HEK293 (cell line): Measurements from ENCODE around the gene GATC.

Experiments
- CTCF ChIA-PET: fragments of 350-600 bp; formaldehyde crosslinking; extraction: SDS; loops from one replicate; lab custom pipeline; 2021; ENCODE audit warnings: antibody characterized with exemption; lab: Yijun Ruan, JAX
- POLR2A ChIA-PET: fragments of 300-600 bp; formaldehyde crosslinking; extraction: SDS; loops from one replicate; lab custom pipeline; 2020; ENCODE audit warnings: antibody characterized with exemption, inconsistent platforms; lab: Yijun Ruan, JAX
- H3K27ac ChIP-seq: fragments of 200-500 bp; sonication (Bioruptor generic); 2 replicates; pipeline ENCODE4 v1.5.1; 2014; ENCODE audit warnings: low read depth, low read length, control low read depth, inconsistent platforms; ENCODE audit errors: extremely low read depth
- H3K36me3 ChIP-seq, 2 experiments: fragments of 200-500 bp in 1 of 2; sonication (Bioruptor generic) in 1 of 2; 1 replicate in 1 of 2; 2 replicates in 1 of 2; pipeline ENCODE4 v1.5.1; 2014 to 2017; ENCODE audit warnings: inconsistent platforms in 2 of 2, low read length in 2 of 2; ENCODE audit not compliant: control insufficient read depth in 2 of 2, insufficient read depth in 1 of 2
- H3K4me1 ChIP-seq: fragments of 200-500 bp; sonication (Bioruptor generic); 2 replicates; pipeline ENCODE4 v1.5.1; 2014; ENCODE audit warnings: mild to moderate bottlenecking, low read length, inconsistent platforms; ENCODE audit not compliant: control insufficient read depth, insufficient read depth
- H3K4me3 ChIP-seq: 2 replicates; pipeline ENCODE4 v1.5.1; 2011; ENCODE audit warnings: low read depth, mild to moderate bottlenecking, control low read depth, low read length, moderate library complexity
- H3K9me3 ChIP-seq: fragments of 200-500 bp; sonication (Bioruptor generic); 2 replicates; pipeline ENCODE4 v1.5.1; 2014; ENCODE audit warnings: low read depth, low read length, inconsistent platforms; ENCODE audit not compliant: control insufficient read depth, insufficient read depth
- BCL11A ChIP-seq: fragments of 450-650 bp; formaldehyde crosslinking; IDR thresholded peaks from 2 replicates; pipeline ENCODE4 v1.5.1; 2016; ENCODE audit warnings: low read depth, missing biosample characterization, missing genetic modification characterization
- EGR2 ChIP-seq: fragments of 450-650 bp; formaldehyde crosslinking; IDR thresholded peaks from 2 replicates; pipeline ENCODE4 v1.5.1; 2016; ENCODE audit warnings: low read depth, missing biosample characterization, missing genetic modification characterization
- PRDM10 ChIP-seq: fragments of 450-650 bp; formaldehyde crosslinking; IDR thresholded peaks from 2 replicates; pipeline ENCODE4 v1.5.1; 2016; ENCODE audit warnings: missing biosample characterization, missing genetic modification characterization
- SCRT2 ChIP-seq: fragments of 450-650 bp; formaldehyde crosslinking; IDR thresholded peaks from 2 replicates; pipeline ENCODE4 v1.5.1; 2016; ENCODE audit warnings: missing biosample characterization, missing genetic modification characterization
- ZBTB17 ChIP-seq: fragments of 450-650 bp; formaldehyde crosslinking; IDR thresholded peaks from 2 replicates; pipeline ENCODE4 v1.5.1; 2016; ENCODE audit warnings: missing biosample characterization, missing genetic modification characterization
- ZBTB20 ChIP-seq: fragments of 450-650 bp; formaldehyde crosslinking; IDR thresholded peaks from 2 replicates; pipeline ENCODE4 v1.5.1; 2016; ENCODE audit warnings: missing biosample characterization, missing genetic modification characterization
- ZBTB49 ChIP-seq: fragments of 450-650 bp; formaldehyde crosslinking; IDR thresholded peaks from 2 replicates; pipeline ENCODE4 v1.5.1; 2016; ENCODE audit warnings: missing biosample characterization, missing genetic modification characterization, low read depth
- ZIC2 ChIP-seq: fragments of 450-650 bp; formaldehyde crosslinking; IDR thresholded peaks from 2 replicates; pipeline ENCODE4 v1.5.1; 2016; ENCODE audit warnings: missing biosample characterization, missing genetic modification characterization
- ZNF146 ChIP-seq: fragments of 450-650 bp; formaldehyde crosslinking; IDR thresholded peaks from 2 replicates; pipeline ENCODE4 v1.5.1; 2016; ENCODE audit warnings: missing biosample characterization, missing genetic modification characterization
- ZNF248 ChIP-seq: fragments of 450-650 bp; formaldehyde crosslinking; IDR thresholded peaks from 2 replicates; pipeline ENCODE4 v1.5.1; 2017; ENCODE audit warnings: missing biosample characterization, missing genetic modification characterization
- ZNF362 ChIP-seq: fragments of 450-650 bp; formaldehyde crosslinking; IDR thresholded peaks from 2 replicates; pipeline ENCODE4 v1.5.1; 2016; ENCODE audit warnings: missing biosample characterization, missing genetic modification characterization
- ZNF366 ChIP-seq: fragments of 450-650 bp; formaldehyde crosslinking; conservative IDR thresholded peaks from 2 replicates; pipeline ENCODE4 v1.5.1; 2016; ENCODE audit warnings: missing biosample characterization, missing genetic modification characterization
- ZNF391 ChIP-seq: fragments of 450-650 bp; formaldehyde crosslinking; IDR thresholded peaks from 2 replicates; pipeline ENCODE4 v1.5.1; 2016; ENCODE audit warnings: low read depth, missing biosample characterization, missing genetic modification characterization, borderline replicate concordance
- ZNF394 ChIP-seq: fragments of 450-650 bp; formaldehyde crosslinking; IDR thresholded peaks from 2 replicates; pipeline ENCODE4 v1.5.1; 2016; ENCODE audit warnings: missing biosample characterization, missing genetic modification characterization, mild to moderate bottlenecking, moderate library complexity, borderline replicate concordance
- ZNF513 ChIP-seq: fragments of 450-650 bp; IDR thresholded peaks from 2 replicates; pipeline ENCODE4 v1.5.1; 2018; ENCODE audit warnings: missing biosample characterization, missing genetic modification characterization
- ZNF521 ChIP-seq: fragments of 450-650 bp; formaldehyde crosslinking; IDR thresholded peaks from 2 replicates; pipeline ENCODE4 v1.5.1; 2017; ENCODE audit warnings: missing biosample characterization, mild to moderate bottlenecking, missing genetic modification characterization
- ZNF530 ChIP-seq: fragments of 450-650 bp; formaldehyde crosslinking; IDR thresholded peaks from 2 replicates; pipeline ENCODE4 v1.5.1; 2016; ENCODE audit warnings: low read depth, missing biosample characterization, missing genetic modification characterization
- ZNF580 ChIP-seq: fragments of 450-650 bp; formaldehyde crosslinking; IDR thresholded peaks from 2 replicates; pipeline ENCODE4 v1.5.1; 2016; ENCODE audit warnings: missing biosample characterization, missing genetic modification characterization
- ZNF596 ChIP-seq: fragments of 450-650 bp; IDR thresholded peaks from 2 replicates; pipeline ENCODE4 v1.5.0; 2018; ENCODE audit warnings: missing biosample characterization, mild to moderate bottlenecking, missing genetic modification characterization, moderate library complexity
- ZNF600 ChIP-seq: fragments of 450-650 bp; formaldehyde crosslinking; IDR thresholded peaks from 2 replicates; pipeline ENCODE4 v1.5.1; 2016; ENCODE audit warnings: missing biosample characterization, missing genetic modification characterization
- ZNF664 ChIP-seq: fragments of 450-650 bp; formaldehyde crosslinking; IDR thresholded peaks from 2 replicates; pipeline ENCODE4 v1.5.1; 2016; ENCODE audit warnings: missing biosample characterization, missing genetic modification characterization
- ZNF707 ChIP-seq: fragments of 450-650 bp; formaldehyde crosslinking; IDR thresholded peaks from 2 replicates; pipeline ENCODE4 v1.5.1; 2016; ENCODE audit warnings: missing biosample characterization, missing genetic modification characterization
- ZSCAN4 ChIP-seq: fragments of 450-650 bp; formaldehyde crosslinking; IDR thresholded peaks from 2 replicates; pipeline ENCODE4 v1.5.1; 2017; ENCODE audit warnings: missing biosample characterization, missing genetic modification characterization

The GATC gene

GRCh38 chr12:120467439-120467838 is 21.2 kb downstream of the GATC start:
- POLR2A ChIA-PET: interaction anchor here (1.3 to 4.7 kb wide), 3 partner anchors 15 to 114 kb away, joined by 3 to 38 read pairs (median 7); partner anchors contain the start of genes DYNLL1 and POP5

GRCh38 chr12:120468325-120468820 is 22.1 kb downstream of the GATC start:
- POLR2A ChIA-PET: interaction anchor here (0.6 to 4.7 kb wide), 9 partner anchors 15 to 266 kb away, joined by 3 to 38 read pairs (median 5); partner anchors contain the start of genes COQ5, DYNLL1, POP5 and RNU4-2
- H3K4me1 ChIP-seq: peaks cover 10% of the 10 kb centered on the region; the same call in 1 of the 2 replicates
- CTCF ChIA-PET: interaction anchor here (0.6 to 1.6 kb wide), 14 partner anchors 10 to 517 kb away, joined by 3 to 12 read pairs (median 4); partner anchors contain the start of genes COX6A1 and SIRT4

More at GRCh38 chr12:120467439-120467838, 21.2 kb downstream of the GATC start:
- Histone ChIP-seq H3K9me3 (no peaks in the 10 kb centered on the region), H3K27ac (no peak overlapping the region), H3K36me3 (peaks cover 48 to 53% of the 10 kb centered on the region in 2 experiments), H3K4me3 (no peak overlapping the region), H3K4me1 (peaks cover 10% of the 10 kb centered on the region; the same call in 1 of the 2 replicates)
- CTCF ChIA-PET: interaction anchor here (0.6 to 3.1 kb wide), 19 partner anchors 11 to 505 kb away, joined by 3 to 30 read pairs (median 4); no protein-coding TSS in a partner anchor
- TF ChIP-seq ZIC2 (tag by site-specific recombination) (no peak), ZNF248 (no peak), ZNF664 (tag by site-specific recombination) (peak; percentile 98)

More at GRCh38 chr12:120468325-120468820, 22.1 kb downstream of the GATC start:
- H3K4me3 ChIP-seq: peak overlapping the region; percentile 96
- peak overlapping the region; percentile 99 for H3K27ac ChIP-seq
- no peaks in the 10 kb centered on the region for H3K9me3 ChIP-seq
- H3K36me3 ChIP-seq: peaks cover 39 to 44% of the 10 kb centered on the region in 2 experiments
- TF ChIP-seq EGR2: no peak
- TF ChIP-seq ZNF600 (tag by site-specific recombination): peak; percentile 10; the same call in 1 of the 2 replicates
- peak; percentile 37; the same call in 1 of the 2 replicates for TF ChIP-seq ZNF394 (tag by site-specific recombination)
- peak; percentile 56; the same call in 1 of the 2 replicates for TF ChIP-seq ZBTB17
- TF ChIP-seq ZBTB20 (tag by site-specific recombination): 0 out of 2 replicates have a peak, but pooled peaks have one; percentile 41
- 0 out of 2 replicates have a peak, but pooled peaks have one; percentile 5 for TF ChIP-seq ZNF362 (tag by site-specific recombination)
- TF ChIP-seq ZNF146 (tag by site-specific recombination): no peak
- TF ChIP-seq ZNF391 (tag by site-specific recombination): no peak
- TF ChIP-seq ZNF521 (tag by site-specific recombination): no peak
- TF ChIP-seq ZSCAN4 (tag by site-specific recombination): no peak
- TF ChIP-seq ZBTB49 (tag by site-specific recombination): no peak
- 0 out of 2 replicates have a peak, but pooled peaks have one; percentile 27 for TF ChIP-seq BCL11A (tag by site-specific recombination)
- TF ChIP-seq ZNF366: 0 out of 2 replicates have a peak, but pooled peaks have one; percentile 21
- no peak for TF ChIP-seq ZIC2 (tag by site-specific recombination)
- TF ChIP-seq ZNF707: no peak
- TF ChIP-seq ZNF530: no peak
- 0 out of 2 replicates have a peak, but pooled peaks have one; percentile 9 for TF ChIP-seq PRDM10 (tag by site-specific recombination)
- no peak for TF ChIP-seq ZNF513 (tag by site-specific recombination)
- TF ChIP-seq ZNF596 (tag by site-specific recombination): no peak
- 0 out of 2 replicates have a peak, but pooled peaks have one; percentile 25 for TF ChIP-seq SCRT2 (tag by site-specific recombination)
- TF ChIP-seq ZNF580: peak; percentile 48; the same call in 1 of the 2 replicates
